ENCODE measurements around the gene PSMD10. TPM values are rescaled to one million over a fixed set of nuclear protein-coding genes. Genes with fewer than 3 reads are reported as not detected.

Gene PSMD10
- total RNA-seq, 1 experiment from 2014 or later, result 41.1 TPM

DNA sequence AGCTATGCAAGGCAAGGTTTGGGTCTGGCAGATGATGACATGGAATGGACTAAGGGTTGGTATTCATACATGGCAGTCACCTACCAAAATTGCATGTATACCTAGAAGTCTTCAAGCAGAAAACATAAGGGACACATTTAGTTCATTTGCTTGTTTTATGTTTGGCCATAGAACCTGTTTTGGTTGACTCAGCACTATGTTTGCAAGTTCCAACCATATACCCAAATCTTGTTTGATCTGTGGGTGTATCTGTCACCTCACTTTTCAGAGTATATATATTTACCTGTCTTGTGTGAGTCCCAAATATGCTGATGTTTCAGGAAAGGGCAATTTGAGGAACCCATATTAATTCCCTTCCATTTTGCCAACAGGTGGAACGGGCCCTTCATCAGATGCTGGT is 39.5 kb upstream of the PSMD10 start:
- BruUV-seq (replicated peaks), result no TSS peak
- CTCF ChIA-PET, result no interaction called here
- H3K9me3 Mint-ChIP-seq (ENCODE audit: unreplicated experiment), result no peaks in the 10 kb centered on the region
- no peak for TF ChIP-seq CTCF (IDR thresholded peaks at IDR 0.05; ENCODE audit: insufficient read depth in 1 of 2, low read depth in 1 of 2, low read length in 1 of 2, severe bottlenecking in 1 of 2, unreplicated experiment in 1 of 2)
- H3K4me1 Mint-ChIP-seq (ENCODE audit: low read depth, unreplicated experiment), result no peaks in the 10 kb centered on the region
- POLR2A ChIA-PET, result no interaction called here
- H3K9me3 ChIP-seq, result no peaks in the 10 kb centered on the region
- no peak overlapping the region for H3K27ac Mint-ChIP-seq (ENCODE audit: unreplicated experiment)
- H3K36me3 Mint-ChIP-seq (ENCODE audit: insufficient read depth, unreplicated experiment), result no peaks in the 10 kb centered on the region
- no peak for DNase-seq
- no peak overlapping the region for H3K4me3 ChIP-seq (ENCODE audit: low read depth, low read length)
- H3K4me1 ChIP-seq, result no peaks in the 10 kb centered on the region
- H3K27me3 ChIP-seq (replicated peaks; ENCODE audit: control insufficient read depth, insufficient read depth, low read length), result no peaks in the 10 kb centered on the region
- no peaks in the 10 kb centered on the region for H3K36me3 ChIP-seq (ENCODE audit: control insufficient read depth, insufficient read depth, low read length)
- intact Hi-C loops (cut with micrococcal nuclease; ENCODE audit: unreplicated experiment), result no loop called here
- H3K4me3 Mint-ChIP-seq (ENCODE audit: unreplicated experiment), result no peak overlapping the region
- no peaks in the 10 kb centered on the region for H3K27me3 Mint-ChIP-seq (ENCODE audit: insufficient read depth, unreplicated experiment)

DNA sequence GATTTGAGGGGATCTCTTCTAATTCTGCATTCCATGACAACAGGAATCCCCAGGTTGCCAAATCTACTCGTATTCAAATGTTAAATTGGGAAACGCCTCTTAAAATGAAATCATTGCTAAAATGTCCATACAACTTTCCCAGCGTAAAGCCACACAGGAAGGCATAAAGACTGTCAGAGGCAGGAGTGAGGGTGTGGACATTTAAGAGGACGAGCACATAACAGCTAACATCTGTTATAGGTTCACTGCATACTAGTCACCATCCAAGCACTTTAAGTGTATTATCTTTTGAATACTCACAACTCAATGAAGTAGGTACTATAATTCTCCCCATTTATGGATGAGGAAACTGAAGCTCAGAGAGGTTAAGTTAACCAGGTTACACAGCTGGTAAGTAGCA is 35.8 kb upstream of the PSMD10 start:
- H3K4me3 ChIP-seq (ENCODE audit: low read depth, low read length), result no peak overlapping the region
- intact Hi-C loops (cut with micrococcal nuclease; ENCODE audit: unreplicated experiment), result no loop called here
- DNase-seq, result no peak
- H3K9me3 Mint-ChIP-seq (ENCODE audit: unreplicated experiment), result no peaks in the 10 kb centered on the region
- no peak overlapping the region for H3K27ac Mint-ChIP-seq (ENCODE audit: unreplicated experiment)
- H3K4me1 Mint-ChIP-seq (ENCODE audit: low read depth, unreplicated experiment), result no peaks in the 10 kb centered on the region
- H3K9me3 ChIP-seq, result no peaks in the 10 kb centered on the region
- POLR2A ChIA-PET, result no interaction called here
- no peak for TF ChIP-seq CTCF (IDR thresholded peaks at IDR 0.05; ENCODE audit: insufficient read depth in 1 of 2, low read depth in 1 of 2, low read length in 1 of 2, severe bottlenecking in 1 of 2, unreplicated experiment in 1 of 2)
- CTCF ChIA-PET, result no interaction called here
- H3K27me3 ChIP-seq (replicated peaks; ENCODE audit: control insufficient read depth, insufficient read depth, low read length), result no peaks in the 10 kb centered on the region
- H3K4me3 Mint-ChIP-seq (ENCODE audit: unreplicated experiment), result no peak overlapping the region
- no peaks in the 10 kb centered on the region for H3K27me3 Mint-ChIP-seq (ENCODE audit: insufficient read depth, unreplicated experiment)
- BruUV-seq (replicated peaks), result no TSS peak
- no peaks in the 10 kb centered on the region for H3K36me3 ChIP-seq (ENCODE audit: control insufficient read depth, insufficient read depth, low read length)
- no peaks in the 10 kb centered on the region for H3K4me1 ChIP-seq
- H3K36me3 Mint-ChIP-seq (ENCODE audit: insufficient read depth, unreplicated experiment), result no peaks in the 10 kb centered on the region

DNA sequence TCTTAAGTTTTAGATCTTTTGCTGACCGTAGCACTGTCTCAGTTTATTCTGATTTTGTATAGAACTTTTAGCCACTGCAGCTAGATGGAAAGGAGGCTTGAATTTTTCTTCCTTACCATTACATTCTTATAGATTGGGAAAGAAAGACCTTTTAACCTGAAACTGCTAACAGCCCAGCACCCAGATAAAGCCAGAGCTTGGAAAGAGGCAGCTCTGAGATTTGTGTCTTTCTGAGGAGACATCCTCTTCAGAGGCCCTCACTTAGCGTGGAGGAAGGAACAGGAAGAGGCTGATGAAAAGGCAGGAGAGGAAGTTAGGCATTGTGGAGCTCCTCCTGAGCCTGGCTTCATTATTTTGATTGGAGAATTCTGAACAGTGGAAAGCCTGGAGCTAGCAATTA is 35.3 kb upstream of the PSMD10 start:
- no peaks in the 10 kb centered on the region for H3K4me1 ChIP-seq
- H3K36me3 ChIP-seq (ENCODE audit: control insufficient read depth, insufficient read depth, low read length), result no peaks in the 10 kb centered on the region
- intact Hi-C loops (cut with micrococcal nuclease; ENCODE audit: unreplicated experiment), result no loop called here
- Mint-ChIP-seq H3K36me3 (ENCODE audit: insufficient read depth, unreplicated experiment) (no peaks in the 10 kb centered on the region), H3K9me3 (ENCODE audit: unreplicated experiment) (no peaks in the 10 kb centered on the region), H3K27ac (ENCODE audit: unreplicated experiment) (no peak overlapping the region), H3K4me3 (ENCODE audit: unreplicated experiment) (no peak overlapping the region), H3K27me3 (ENCODE audit: insufficient read depth, unreplicated experiment) (no peaks in the 10 kb centered on the region), H3K4me1 (ENCODE audit: low read depth, unreplicated experiment) (no peaks in the 10 kb centered on the region)
- CTCF ChIA-PET, result no interaction called here
- no peak for DNase-seq
- no TSS peak for BruUV-seq (replicated peaks)
- POLR2A ChIA-PET, result no interaction called here
- H3K27me3 ChIP-seq (replicated peaks; ENCODE audit: control insufficient read depth, insufficient read depth, low read length), result no peaks in the 10 kb centered on the region
- no peak overlapping the region for H3K4me3 ChIP-seq (ENCODE audit: low read depth, low read length)
- TF ChIP-seq CTCF (IDR thresholded peaks at IDR 0.05; ENCODE audit: insufficient read depth in 1 of 2, low read depth in 1 of 2, low read length in 1 of 2, severe bottlenecking in 1 of 2, unreplicated experiment in 1 of 2), result no peak
- H3K9me3 ChIP-seq, result no peaks in the 10 kb centered on the region
